HG03045 (cell line): ENCODE data around the gene ADCY2.
A peak's percentile ranks its signal among the peaks of the same experiment; 100 is the strongest.

Source experiments
- ATAC-seq: cut with Tn5 transposase; IDR thresholded peaks from one replicate; pipeline ENCODE4 v1.9.1; 2021; ENCODE audit warnings: mild to moderate bottlenecking, moderate library complexity; ENCODE audit not compliant: unreplicated experiment

The ADCY2 gene

GRCh38 chr5:7815892-7816534 lies 420.1 kb downstream of the ADCY2 start:
- peak; percentile 93 for ATAC-seq

- ATAC-seq: peak; percentile 20
Observed at GRCh38 chr5:7816535-7816901, 420.6 kb downstream of the ADCY2 start.

GRCh38 chr5:7822449-7822848 lies 426.5 kb downstream of the ADCY2 start:
- no peak for ATAC-seq

GRCh38 chr5:7823594-7823993 lies 427.7 kb downstream of the ADCY2 start:
- ATAC-seq: no peak

GRCh38 chr5:7824995-7825394 lies 429.1 kb downstream of the ADCY2 start:
- no peak for ATAC-seq

GRCh38 chr5:7825630-7826029 lies 429.7 kb downstream of the ADCY2 start:
- ATAC-seq: no peak

GRCh38 chr5:7827610-7828009 lies 431.7 kb downstream of the ADCY2 start:
- no peak for ATAC-seq

- no peak for ATAC-seq
Observed at GRCh38 chr5:7828269-7828668, 432.3 kb downstream of the ADCY2 start.

GRCh38 chr5:7834982-7835381 lies 439.0 kb downstream of the ADCY2 start:
- no peak for ATAC-seq

GRCh38 chr5:7837403-7837802 lies 441.5 kb downstream of the ADCY2 start:
- no peak for ATAC-seq

GRCh38 chr5:7842531-7842930 lies 446.6 kb downstream of the ADCY2 start:
- ATAC-seq: no peak

- no peak for ATAC-seq
Observed at GRCh38 chr5:7844901-7845300, 449.0 kb downstream of the ADCY2 start.

GRCh38 chr5:7845557-7845956 lies 449.6 kb downstream of the ADCY2 start:
- no peak for ATAC-seq

GRCh38 chr5:7846327-7846726 lies 450.4 kb downstream of the ADCY2 start:
- no peak for ATAC-seq

- no peak for ATAC-seq
Observed at GRCh38 chr5:7848296-7848695, 452.4 kb downstream of the ADCY2 start.

GRCh38 chr5:7849681-7850394 lies 453.9 kb downstream of the ADCY2 start:
- no peak for ATAC-seq

- no peak for ATAC-seq
Observed at GRCh38 chr5:7850395-7851239, 454.7 kb downstream of the ADCY2 start, which contains the start of gene CFAP90. TSS of gene CFAP90 (minus strand) at chr5:7851133. CDS start at chr5:7851021, 112 bp downstream.

GRCh38 chr5:7851240-7851592 lies 455.3 kb downstream of the ADCY2 start:
- no peak for ATAC-seq

- no peak for ATAC-seq
Observed at GRCh38 chr5:7851617-7852289, 455.8 kb downstream of the ADCY2 start.

- no peak for ATAC-seq
Observed at GRCh38 chr5:7852542-7852941, 456.6 kb downstream of the ADCY2 start.

GRCh38 chr5:7852988-7853387 lies 457.1 kb downstream of the ADCY2 start:
- no peak for ATAC-seq
